ENCODE data around the gene FATE1. TPM values are rescaled to one million over a fixed set of nuclear protein-coding genes. Genes with fewer than 3 reads are reported as not detected.

FATE1 gene
- total RNA-seq, 1 donor = not detected

DNA sequence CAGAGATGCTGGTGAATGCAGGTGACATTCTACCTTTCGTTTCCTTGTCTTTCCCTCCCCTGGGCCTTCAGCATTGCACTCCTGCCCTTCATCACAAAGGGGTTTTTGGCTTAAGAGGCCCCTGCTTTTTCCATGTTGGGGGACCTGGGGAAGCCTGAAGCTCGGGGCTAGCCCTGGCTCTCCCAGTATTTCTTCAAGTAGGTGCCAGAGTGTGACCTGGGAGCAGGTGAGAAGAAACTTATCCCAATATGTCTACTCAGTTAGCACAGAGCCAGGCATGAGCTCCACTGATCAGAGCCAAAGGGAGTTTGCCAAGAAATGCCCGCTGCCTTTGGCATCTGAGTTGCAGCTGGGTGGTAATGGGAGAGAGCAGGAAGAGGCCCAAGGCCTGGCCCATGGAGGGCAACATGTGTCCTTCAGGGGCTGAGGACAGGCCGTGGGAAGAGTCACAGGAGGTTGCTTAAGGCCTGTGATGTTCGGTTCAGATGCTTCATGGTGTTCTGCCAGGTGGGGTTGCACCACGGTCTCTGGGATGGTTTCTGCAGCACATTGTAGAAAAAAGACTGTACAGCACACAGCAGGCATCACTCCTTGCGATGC, 13.0 kb upstream of the FATE1 start:
- DNase-seq (ENCODE audit: low read depth) = no peak
- TF ChIP-seq, protein P1, sequence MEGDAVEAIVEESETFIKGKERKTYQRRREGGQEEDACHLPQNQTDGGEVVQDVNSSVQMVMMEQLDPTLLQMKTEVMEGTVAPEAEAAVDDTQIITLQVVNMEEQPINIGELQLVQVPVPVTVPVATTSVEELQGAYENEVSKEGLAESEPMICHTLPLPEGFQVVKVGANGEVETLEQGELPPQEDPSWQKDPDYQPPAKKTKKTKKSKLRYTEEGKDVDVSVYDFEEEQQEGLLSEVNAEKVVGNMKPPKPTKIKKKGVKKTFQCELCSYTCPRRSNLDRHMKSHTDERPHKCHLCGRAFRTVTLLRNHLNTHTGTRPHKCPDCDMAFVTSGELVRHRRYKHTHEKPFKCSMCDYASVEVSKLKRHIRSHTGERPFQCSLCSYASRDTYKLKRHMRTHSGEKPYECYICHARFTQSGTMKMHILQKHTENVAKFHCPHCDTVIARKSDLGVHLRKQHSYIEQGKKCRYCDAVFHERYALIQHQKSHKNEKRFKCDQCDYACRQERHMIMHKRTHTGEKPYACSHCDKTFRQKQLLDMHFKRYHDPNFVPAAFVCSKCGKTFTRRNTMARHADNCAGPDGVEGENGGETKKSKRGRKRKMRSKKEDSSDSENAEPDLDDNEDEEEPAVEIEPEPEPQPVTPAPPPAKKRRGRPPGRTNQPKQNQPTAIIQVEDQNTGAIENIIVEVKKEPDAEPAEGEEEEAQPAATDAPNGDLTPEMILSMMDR (IDR thresholded peaks at IDR 0.05; ENCODE audit: insufficient read depth, low read depth, low read length) = no peak

DNA sequence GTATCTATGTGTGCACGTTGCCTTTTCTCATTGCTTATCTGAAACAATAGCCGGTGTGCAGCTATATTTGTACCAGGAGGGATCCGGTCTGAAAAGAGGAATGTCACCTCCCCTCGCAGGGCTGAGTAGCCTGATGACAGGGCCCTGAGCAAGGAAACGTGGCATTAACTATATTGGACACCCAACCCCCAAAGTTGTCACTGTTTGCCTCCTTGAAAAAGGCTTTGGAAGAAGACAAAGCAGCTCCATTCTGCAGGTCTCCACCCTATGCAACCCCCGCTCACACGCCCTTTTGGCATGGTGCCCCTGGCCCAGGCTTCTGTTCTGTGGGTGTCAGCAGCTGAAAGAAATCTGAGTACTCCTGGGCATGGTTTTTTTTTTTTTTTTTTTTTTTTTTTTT, 12.3 kb upstream of the FATE1 start:
- TF ChIP-seq, protein P1 (IDR thresholded peaks at IDR 0.05; ENCODE audit: insufficient read depth, low read depth, low read length) = no peak
- no peak for DNase-seq (ENCODE audit: low read depth)
- H3K4me3 ChIP-seq (ENCODE audit: low read depth, low read length) = no peak overlapping the region

More for the DNA sequence above, 13.0 kb upstream of the FATE1 start:
- H3K4me3 ChIP-seq (ENCODE audit: low read depth, low read length) = no peak overlapping the region

DNA sequence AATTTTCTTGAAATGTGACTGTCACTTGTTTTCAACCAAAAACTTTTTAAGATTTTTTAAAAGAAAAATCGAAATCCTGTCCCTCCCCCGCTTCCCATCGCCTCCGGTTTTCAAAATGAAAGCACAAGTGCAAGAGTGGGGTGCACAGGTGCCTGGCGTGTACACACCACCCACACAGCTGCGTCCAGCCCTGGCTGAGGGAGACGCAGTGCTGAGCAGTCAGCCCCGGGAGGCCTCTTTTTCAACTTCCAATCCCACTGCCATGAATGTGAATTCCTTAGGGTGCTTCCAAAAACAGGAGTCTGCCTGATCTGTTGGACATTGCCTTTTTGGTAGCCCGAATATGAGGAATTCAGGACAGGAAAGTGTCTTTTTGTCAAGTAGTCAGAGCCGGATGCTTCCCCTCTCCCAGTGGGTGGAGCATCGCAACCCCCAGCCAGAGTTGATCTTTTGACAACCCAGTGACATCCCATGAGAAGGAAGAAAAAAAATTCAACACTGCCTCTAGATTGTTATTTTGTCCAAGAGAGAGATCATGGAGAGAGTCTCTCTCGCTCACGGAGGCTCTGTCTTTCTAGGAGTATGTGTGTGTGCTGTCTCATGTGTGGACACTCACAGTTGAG, 11.7 kb upstream of the FATE1 start:
- H3K4me3 ChIP-seq (ENCODE audit: low read depth, low read length) = no peak overlapping the region
- no peak for DNase-seq (ENCODE audit: low read depth)
- TF ChIP-seq, protein P1 (IDR thresholded peaks at IDR 0.05; ENCODE audit: insufficient read depth, low read depth, low read length) = no peak

DNA sequence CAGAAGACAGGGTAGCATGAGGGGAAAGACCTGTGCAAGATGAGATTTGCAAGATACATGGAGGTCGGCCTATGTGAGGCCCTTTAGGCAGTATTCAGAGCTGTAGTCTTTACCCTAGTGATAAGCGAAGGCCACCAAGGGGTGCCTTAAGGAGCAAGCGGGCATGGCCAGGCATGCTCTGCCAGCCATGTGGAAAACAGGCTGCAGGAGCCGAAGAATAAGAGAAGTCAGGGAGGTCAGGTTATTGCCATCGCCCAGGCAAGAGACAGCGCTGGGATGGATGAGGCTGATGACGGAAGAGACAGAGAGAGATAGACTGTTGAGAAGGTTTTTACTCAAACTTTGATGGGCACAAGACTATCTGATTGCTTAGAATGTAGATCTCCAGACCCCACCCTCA, 7.0 kb upstream of the FATE1 start:
- TF ChIP-seq, protein P1 (IDR thresholded peaks at IDR 0.05; ENCODE audit: insufficient read depth, low read depth, low read length) = no peak
- no peak for DNase-seq (ENCODE audit: low read depth)
- H3K4me3 ChIP-seq (ENCODE audit: low read depth, low read length) = no peak overlapping the region

DNA sequence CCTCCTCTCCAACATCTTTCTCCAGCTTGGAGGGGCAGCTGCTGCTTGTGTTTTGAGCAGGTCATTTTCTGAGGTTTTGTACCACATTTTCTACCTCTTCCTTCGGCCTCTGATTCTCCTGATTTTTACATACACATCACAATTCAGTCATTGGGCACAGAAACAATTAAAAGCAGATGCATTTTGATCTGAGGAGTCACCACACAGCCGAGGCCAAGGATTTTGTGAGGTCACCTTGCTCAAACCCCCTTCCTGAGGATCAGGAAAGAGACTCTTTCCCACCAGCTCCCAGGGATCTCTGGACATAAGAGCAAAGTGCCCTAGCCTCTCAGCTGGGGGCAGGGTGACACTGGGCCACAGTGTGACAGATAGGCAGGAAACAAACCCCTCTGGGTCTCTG, 5.4 kb upstream of the FATE1 start:
- TF ChIP-seq, protein P1 (IDR thresholded peaks at IDR 0.05; ENCODE audit: insufficient read depth, low read depth, low read length) = no peak
- H3K4me3 ChIP-seq (ENCODE audit: low read depth, low read length) = no peak overlapping the region
- no peak for DNase-seq (ENCODE audit: low read depth)

DNA sequence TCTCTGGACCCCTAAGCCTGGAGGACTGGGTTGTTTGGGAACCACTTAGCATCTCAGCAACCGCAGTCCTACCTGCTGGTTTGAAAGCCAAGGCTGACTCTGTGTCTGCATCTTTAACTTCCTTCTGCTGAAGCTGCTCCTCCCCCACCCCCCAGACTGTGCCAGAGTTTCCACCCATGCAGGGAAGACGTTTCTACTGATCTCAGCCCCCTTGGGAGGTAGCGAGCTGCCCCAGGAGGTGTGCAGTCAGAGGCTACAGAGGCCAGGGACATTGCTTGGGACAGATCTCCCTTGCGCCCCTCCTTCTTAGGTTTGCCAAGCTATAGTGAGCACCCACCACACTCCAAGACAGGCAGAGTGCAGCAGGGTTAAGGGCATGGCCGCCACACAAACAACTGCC, 4.7 kb upstream of the FATE1 start:
- H3K4me3 ChIP-seq (ENCODE audit: low read depth, low read length) = no peak overlapping the region
- TF ChIP-seq, protein P1 (IDR thresholded peaks at IDR 0.05; ENCODE audit: insufficient read depth, low read depth, low read length) = no peak
- no peak for DNase-seq (ENCODE audit: low read depth)

DNA sequence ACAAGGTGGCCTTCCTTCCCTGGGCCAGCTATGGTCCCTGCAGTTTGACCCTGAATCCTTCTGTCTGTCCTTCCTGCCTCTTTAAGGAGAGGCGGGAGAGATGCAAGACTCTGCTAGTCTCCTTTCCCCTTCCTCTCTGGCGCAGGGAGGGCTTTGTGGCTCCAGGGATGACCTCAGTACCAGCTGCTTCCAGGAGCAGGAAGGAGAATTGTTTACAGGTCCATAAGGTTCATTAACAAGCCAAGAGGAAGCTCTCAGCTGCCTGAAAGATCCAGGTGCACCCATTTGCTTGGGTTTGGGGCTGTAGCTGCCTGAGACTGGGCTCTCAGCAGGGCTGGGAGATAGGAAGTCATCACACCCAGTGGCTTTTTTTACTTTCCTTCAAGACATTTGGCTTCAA, 4.0 kb upstream of the FATE1 start:
- H3K4me3 ChIP-seq (ENCODE audit: low read depth, low read length) = no peak overlapping the region
- no peak for DNase-seq (ENCODE audit: low read depth)
- TF ChIP-seq, protein P1 (IDR thresholded peaks at IDR 0.05; ENCODE audit: insufficient read depth, low read depth, low read length) = no peak

All from fibroblast of villous mesenchyme (primary cell).